HPDE6-E6E7 (cell line): ENCODE results near the gene EFEMP2.
A peak's percentile ranks its signal among the peaks of the same experiment; 100 is the strongest.

Source experiments
- DNase-seq: peaks from one replicate; pipeline ENCODE4 v3.0.0; 2011; ENCODE audit warnings: missing footprints; ENCODE audit errors: extremely low spot score

Gene EFEMP2

GRCh38 chr11:65826984-65827735, 45.4 kb downstream of the EFEMP2 start:
- DNase-seq, result no peak

GRCh38 chr11:65822776-65823528, 49.6 kb downstream of the EFEMP2 start:
- no peak for DNase-seq

DNA sequence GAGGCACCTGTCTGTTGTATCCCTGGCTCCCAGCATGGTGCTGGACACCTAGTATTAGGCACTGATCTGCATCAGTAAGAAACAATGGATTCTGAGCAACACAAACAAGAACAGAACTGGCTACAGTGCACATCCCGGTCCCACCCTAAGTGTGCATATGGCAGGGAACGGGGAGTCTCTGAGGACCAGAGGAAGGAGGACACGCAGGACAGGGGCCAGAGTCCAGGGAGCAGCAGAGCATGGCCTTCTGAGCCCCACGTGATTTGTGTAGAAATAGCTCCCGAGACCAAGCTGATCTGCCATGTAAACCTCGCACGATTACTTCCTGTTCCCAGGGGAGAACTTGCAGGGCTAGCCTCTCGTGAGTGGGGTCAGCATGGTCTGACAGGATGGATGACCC, 51.5 kb downstream of the EFEMP2 start:
- DNase-seq, result no peak

- peak; percentile 81 for DNase-seq
Measured at GRCh38 chr11:65817835-65818680, 54.5 kb downstream of the EFEMP2 start.

- no peak for DNase-seq
Measured at GRCh38 chr11:65817312-65817834, 55.2 kb downstream of the EFEMP2 start.

DNA sequence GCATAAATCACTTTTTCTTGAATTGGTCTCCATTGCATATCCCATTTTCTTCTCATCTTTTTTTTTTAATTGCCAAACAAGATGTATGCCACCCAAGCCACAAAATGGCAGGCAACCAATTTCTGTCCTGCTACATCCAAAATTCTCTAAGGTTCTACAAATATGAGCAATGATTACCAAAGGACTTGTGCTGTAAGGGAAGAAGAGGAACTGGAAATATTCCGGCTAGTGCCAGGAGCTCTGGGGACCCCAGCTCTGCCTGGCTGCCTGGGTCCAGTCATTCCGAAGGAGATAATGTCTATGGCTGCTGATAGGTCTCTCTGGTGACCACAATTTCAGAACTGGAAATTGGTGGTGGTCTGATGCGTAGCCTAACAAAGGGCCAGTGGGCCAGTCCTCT, 55.9 kb downstream of the EFEMP2 start:
- DNase-seq, result no peak
